ENCODE measurements around the gene DCAF4L1.

The DCAF4L1 gene

GRCh38 chr4:41985151-41985550 lies 3.6 kb downstream of the DCAF4L1 start:
- H3K4me3 ChIP-seq, result no peak overlapping the region
- no peak overlapping the region for H3K27ac ChIP-seq

DNA sequence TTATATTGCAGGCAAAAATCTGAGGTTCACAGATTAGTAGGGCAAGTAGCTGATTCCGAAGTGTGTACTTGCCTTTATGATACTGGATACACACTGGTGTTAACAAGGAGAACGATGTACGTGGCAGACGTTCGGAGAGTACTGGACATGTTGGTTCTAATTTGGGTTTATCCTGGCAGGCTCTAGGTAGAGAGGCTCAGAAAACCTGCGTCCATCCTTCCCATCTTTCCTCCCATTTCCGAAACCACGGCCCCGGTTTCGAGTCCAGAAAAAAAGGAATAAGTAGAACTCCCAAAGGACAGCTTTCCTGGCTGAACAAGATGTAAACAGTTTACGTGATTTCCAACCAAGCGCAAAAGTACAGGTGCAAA lies 8.4 kb downstream of the DCAF4L1 start:
- Histone ChIP-seq H3K27ac (peak overlapping the region in 18 of 21 experiments; percentile 38 to 92 (median 76)), H3K4me3 (peak overlapping the region; percentile 66 to 100 (median 82))

- peak within 1 kb of the TSS; percentile 66 to 100 (median 82) for H3K4me3 ChIP-seq
- H3K27ac ChIP-seq, result peak within 1 kb of the TSS; percentile 43 to 92 (median 83)
Observed at GRCh38 chr4:41990365-41991111, 9.0 kb downstream of the DCAF4L1 start, which contains the start of gene SLC30A9. SLC30A9 (plus strand) TSS chr4:41990530; CDS start chr4:41990652, 122 bp downstream.

GRCh38 chr4:41991916-41992767 lies 10.6 kb downstream of the DCAF4L1 start:
- Histone ChIP-seq H3K4me3 (no peak overlapping the region), H3K27ac (no peak overlapping the region)

GRCh38 chr4:41992967-41993857 lies 11.7 kb downstream of the DCAF4L1 start:
- no peak overlapping the region for H3K4me3 ChIP-seq
- no peak overlapping the region for H3K27ac ChIP-seq

DNA sequence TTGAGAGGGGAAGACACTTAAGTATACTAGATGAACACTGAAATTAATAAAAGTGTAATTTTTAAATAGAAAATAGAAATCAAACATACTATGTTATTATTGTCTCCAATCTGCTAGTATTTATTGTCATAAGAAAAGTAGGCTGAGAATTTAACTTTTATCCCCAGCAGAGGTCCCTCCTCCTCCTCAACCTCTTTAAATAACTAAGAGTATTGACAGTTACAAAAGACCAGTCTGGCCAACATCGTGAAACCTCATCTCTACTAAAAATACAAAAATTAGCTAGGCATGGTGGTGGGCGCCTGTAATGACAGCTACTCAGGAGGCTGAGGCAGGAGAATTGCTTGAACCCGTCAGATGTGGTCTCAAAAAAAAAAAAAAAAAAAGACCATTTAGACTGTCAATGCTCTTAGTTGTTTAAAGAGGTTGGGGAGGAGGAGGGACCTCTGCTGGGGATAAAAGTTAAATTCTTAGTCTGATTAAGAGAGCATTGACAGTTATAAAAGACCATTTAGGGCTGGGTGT lies 13.0 kb downstream of the DCAF4L1 start:
- Histone ChIP-seq H3K4me3 (no peak overlapping the region), H3K27ac (no peak overlapping the region)

DNA sequence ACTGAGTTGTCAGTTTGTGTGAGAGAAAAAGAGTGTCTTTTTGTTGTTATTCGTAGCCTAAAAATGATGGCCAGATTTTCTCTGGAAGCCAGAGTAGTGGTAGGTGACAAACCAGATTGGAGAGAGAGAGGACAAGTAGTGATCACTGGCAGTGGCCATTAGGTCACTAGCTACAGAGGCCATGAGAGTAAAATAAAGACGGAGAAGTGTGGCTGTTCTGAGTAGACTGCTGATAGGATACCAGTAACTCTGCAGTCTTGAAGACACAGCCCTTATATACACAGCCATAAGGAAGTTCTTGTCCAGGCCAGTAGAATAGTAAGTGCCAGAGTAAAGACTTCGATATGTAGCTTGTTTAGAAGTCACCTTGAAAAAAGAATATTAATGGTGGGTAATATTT lies 16.5 kb downstream of the DCAF4L1 start:
- no peak overlapping the region for H3K4me3 ChIP-seq
- H3K27ac ChIP-seq, result no peak overlapping the region

DNA sequence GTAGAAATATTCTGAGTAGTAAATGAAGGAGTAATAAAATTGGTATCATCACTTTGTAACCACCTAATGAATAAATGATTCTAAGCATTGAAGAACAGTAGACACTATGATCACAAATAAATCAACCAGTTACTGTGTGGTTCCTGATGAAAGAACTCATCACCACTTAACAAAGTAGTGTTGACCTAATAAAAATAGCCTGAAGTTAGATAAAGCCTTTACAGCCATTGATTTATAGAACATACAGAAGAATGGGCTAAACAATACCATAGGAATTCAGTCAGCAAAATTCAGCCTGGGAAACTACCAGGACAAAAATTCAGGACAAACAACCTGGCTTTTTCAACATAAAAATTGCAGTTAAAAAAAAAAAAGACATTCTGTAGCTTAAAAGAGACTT lies 17.8 kb downstream of the DCAF4L1 start:
- Histone ChIP-seq H3K4me3 (no peak overlapping the region), H3K27ac (no peak overlapping the region)

GRCh38 chr4:42008011-42008786 lies 26.6 kb downstream of the DCAF4L1 start:
- no peak overlapping the region for H3K27ac ChIP-seq
- no peak overlapping the region for H3K4me3 ChIP-seq

DNA sequence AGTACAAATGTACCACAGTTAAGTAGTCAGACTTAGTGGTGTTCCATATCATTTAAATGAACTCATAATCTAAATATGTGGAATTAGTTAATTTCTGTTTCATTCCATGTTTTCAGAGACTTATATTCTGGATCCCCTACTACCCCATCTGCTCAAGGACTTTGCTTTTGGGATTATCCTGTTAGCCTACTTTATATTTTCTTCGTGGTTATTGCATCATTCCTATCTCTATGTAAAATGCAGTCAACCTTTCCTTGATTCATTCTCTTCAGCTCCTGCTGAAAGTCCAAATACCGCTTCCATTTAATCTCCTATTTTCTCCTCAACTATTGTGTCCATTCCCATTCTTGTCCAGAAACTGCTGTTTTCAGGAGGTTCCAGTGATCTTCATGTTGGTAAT lies 33.9 kb downstream of the DCAF4L1 start:
- H3K27ac ChIP-seq, result no peak overlapping the region
- no peak overlapping the region for H3K4me3 ChIP-seq

- Histone ChIP-seq H3K27ac (no peak overlapping the region), H3K4me3 (no peak overlapping the region)
Observed at GRCh38 chr4:42018451-42018850, 36.9 kb downstream of the DCAF4L1 start.

Measured in skin epidermis (tissue), 12 donors.